ENCODE results near the gene FBXO39.
A peak's percentile ranks its signal among the peaks of the same experiment; 100 is the strongest.
"Not testable (repeated sequence)": the region's sequence is repeated elsewhere in the genome, so short reads cannot be mapped to it uniquely, and the experiment has no call there.

The FBXO39 gene

GRCh38 chr17:6793748-6794493, 17.9 kb downstream of the FBXO39 start:
- no peak for DNase-seq

- no peak for DNase-seq
Observed at GRCh38 chr17:6796017-6796886, 20.2 kb downstream of the FBXO39 start.

- no peak for DNase-seq
Observed at GRCh38 chr17:6796887-6797490, 21.0 kb downstream of the FBXO39 start.

DNA sequence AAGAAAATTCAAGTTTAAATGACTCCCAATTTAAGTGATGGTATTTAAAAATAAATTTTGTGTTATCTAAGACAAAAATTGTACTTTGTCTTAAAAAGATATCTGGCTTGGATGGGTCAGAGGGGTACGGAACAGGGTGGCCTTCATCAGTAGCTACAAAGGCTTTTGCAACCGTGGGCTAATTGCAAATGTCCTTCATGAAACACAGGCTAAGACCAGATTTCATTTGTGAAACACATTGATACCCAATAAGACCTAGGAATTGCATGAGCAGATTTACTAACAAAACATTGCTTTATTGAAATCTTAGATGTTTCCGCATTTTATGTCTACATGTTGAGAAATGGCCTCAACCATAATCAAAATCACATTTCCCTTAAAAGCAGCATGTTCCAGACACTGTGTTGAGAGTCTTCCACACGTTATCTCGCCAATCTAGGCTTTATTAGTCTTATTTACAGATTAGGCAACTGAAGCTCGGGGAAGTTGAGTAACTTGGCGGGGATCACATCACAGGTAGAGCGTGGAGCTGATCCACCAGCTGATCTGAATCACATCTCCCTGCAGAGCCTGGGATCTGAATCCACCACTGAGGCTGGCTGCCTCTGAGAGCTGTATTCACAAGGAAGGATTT, 21.8 kb downstream of the FBXO39 start:
- no peak for DNase-seq

- no peak for DNase-seq
Observed at GRCh38 chr17:6799738-6800137, 23.7 kb downstream of the FBXO39 start.

- DNase-seq = no peak
Observed at GRCh38 chr17:6800422-6801027, 24.5 kb downstream of the FBXO39 start.

DNA sequence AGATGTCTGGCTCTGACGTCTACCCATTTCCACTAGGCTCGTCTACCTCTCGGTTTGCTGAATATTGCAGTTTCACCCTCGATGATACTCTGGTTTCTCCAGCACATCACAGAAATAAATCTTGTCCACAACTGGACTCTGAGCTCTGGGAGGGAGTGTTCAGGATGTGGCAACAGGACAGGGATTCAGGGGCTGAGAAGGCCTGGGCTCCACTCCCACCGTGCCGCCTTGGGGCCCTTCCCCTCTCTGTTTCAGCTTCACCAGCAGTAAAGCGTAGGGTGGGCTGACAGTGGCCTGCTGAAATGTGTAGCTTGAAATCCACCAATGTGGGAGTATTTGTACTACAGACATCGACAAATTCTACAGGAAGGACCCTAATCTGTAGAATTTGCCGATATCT, 35.5 kb downstream of the FBXO39 start:
- no peak for DNase-seq

DNA sequence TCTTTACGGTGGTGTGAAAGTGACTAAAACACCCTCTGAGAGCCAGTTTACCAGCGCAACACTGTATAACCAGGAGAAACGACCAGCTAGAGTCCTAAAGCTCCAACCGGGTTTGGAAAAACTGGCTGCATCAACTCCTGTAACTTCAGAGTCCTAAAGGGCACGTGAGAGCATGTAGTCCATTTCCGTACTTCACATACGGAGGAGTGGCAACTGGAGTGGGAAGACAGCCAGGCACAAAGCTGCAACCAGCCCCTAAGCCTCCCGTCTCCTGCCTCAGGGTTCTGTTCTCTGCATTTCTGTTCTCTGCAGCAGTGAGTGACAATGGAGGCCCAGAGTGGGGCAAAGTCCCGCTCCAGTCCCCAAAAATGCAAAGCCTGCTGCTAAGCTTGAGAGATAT, 36.3 kb downstream of the FBXO39 start:
- no peak for DNase-seq

- DNase-seq = no peak
Observed at GRCh38 chr17:6815775-6816174, 39.8 kb downstream of the FBXO39 start.

DNA sequence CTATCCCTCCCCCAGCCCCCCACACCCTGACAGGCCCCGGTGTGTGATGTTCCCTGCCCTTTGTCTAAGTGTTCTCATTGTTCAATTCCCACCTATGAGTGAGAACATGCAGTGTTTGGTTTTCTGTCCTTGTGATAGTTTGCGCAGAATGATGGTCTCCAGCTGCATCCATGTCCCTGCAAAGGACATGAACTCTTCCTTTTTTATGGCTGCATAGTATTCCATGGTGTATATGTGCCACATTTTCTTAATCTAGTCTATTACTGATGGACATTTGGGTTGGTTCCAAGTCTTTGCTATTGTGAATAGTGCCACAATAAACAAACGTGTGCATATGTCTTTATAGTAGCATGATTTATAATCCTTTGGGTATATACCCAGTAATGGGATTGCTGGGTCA, 40.4 kb downstream of the FBXO39 start:
- not testable (repeated sequence) for DNase-seq

DNA sequence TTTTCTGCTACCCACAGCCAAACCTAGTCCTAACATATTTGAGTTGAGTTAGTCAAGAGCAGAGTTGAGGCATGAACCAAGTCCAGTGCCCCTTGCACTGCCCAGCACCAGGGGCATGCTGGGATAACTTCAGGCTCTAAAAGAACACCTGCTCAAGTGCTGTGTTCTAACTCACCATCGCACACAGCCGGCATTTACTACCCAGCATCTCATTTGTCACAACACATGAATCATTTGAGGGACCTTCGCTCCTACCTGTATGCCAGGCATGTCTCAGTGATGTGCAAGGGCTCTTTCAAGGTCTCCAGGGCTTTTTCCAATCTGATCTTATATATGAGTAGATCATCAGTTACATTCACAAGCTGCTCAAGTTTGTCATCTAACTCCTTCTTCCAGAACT, 42.9 kb downstream of the FBXO39 start:
- DNase-seq = no peak

- DNase-seq = no peak
Observed at GRCh38 chr17:6823011-6823442, 47.0 kb downstream of the FBXO39 start.

DNA sequence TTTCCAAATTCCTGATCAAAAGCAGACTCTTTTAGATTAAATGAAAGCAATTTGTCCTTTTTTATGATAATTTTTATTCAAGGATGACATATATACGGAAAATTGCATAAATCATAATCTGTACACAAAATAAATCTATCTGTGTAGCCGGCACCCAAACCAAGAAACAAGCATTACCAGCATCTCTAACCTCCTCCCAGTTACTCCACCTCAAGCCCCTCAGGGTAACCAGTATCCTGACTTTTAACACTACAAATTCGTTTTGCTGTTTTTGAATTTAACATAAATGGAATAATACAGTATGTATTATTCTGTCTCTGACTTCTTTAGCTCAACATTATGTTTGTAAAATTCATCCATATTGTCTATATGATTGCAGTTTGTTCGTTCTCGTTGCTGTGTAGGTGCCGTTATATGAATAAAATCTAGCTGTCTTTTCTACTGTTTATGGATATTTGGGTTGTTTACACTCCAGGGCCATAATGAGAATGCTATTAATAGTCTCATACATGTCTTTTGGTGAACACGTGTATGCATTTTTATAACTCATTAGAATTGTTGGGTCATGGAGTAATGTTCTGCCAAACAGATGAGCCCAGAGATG, 54.5 kb downstream of the FBXO39 start:
- no peak for DNase-seq

DNA sequence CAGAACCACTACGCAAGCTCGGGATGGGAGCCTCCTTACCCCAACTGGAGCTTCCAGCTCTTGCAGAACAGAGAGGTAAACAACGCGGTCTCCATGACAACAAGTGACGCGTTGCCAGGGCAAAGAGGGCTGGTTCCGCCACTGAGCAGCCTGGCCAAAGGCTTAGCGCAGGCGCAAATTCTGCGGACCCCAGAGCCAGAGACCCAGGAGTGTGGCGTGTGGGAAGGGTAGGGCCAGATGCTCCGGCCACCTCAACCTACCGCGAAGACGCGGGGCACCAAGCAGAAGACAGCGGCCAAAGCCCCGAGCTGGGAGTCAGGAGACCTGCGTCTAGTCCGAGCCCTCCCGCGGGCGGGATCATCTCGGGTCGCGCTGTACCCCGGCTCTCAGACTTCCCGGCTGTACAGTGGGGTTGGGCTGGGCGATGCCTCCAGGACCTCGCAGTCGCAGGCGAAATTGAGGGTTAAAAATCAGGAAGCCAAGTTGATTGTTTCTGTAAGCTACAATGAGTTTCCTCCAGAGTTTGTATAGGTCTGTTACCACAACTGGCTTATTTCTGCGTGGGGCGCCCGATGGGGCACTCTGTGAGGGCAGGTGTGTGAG, 55.7 kb downstream of the FBXO39 start, which contains the start of gene TEKT1:
TSS of gene TEKT1 (minus strand) at position 69 of the 603 bp plus-strand sequence. CDS start 1,353 bp downstream, outside the sequence.
- DNase-seq = peak; percentile 12 to 48

Data from hippocampal formation (tissue), 2 donors.